ENCODE measurements around the gene RNF31. TPM values are rescaled to one million over a fixed set of nuclear protein-coding genes. Genes with fewer than 3 reads are reported as not detected.
A peak's percentile ranks its signal among the peaks of the same experiment; 100 is the strongest.

The RNF31 gene
- total RNA-seq, 1 donor from 2014 or later, result 60.7 TPM

DNA sequence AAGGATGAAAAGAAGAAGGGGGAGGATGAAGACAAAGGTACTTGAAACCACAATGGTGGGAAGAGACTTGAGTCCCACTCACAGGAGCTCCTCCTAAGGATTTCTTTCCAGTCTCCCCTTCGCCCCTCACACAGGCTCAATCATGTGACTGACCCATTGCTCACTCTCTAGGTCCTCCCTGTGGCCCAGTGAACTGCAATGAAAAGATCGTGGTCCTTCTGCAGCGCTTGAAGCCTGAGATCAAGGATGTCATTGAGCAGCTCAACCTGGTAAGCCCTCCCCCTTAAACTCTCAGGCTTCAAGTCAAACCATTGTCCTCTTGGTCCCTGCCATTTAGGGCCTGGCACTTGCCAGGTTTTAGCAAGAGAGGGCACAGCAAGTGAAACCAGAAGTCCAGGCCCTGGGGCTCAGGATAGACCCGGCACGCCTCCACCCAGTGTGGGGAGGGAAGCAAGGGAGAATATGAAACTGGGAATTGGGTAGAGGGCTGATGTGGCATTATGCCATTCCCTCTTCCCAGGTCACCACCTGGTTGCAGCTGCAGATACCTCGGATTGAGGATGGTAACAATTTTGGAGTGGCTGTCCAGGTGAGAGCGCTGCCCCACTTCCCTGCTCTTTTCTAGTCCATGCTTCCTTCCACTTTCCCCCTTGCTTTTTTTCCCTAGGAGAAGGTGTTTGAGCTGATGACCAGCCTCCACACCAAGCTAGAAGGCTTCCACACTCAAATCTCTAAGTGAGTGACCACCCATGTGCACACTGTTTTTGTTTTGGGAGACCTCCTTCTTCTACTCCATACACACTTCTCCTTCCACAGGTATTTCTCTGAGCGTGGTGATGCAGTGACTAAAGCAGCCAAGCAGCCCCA lies 9.5 kb upstream of the RNF31 start:
- no peak for DNase-seq (ENCODE audit: low spot score)

DNA sequence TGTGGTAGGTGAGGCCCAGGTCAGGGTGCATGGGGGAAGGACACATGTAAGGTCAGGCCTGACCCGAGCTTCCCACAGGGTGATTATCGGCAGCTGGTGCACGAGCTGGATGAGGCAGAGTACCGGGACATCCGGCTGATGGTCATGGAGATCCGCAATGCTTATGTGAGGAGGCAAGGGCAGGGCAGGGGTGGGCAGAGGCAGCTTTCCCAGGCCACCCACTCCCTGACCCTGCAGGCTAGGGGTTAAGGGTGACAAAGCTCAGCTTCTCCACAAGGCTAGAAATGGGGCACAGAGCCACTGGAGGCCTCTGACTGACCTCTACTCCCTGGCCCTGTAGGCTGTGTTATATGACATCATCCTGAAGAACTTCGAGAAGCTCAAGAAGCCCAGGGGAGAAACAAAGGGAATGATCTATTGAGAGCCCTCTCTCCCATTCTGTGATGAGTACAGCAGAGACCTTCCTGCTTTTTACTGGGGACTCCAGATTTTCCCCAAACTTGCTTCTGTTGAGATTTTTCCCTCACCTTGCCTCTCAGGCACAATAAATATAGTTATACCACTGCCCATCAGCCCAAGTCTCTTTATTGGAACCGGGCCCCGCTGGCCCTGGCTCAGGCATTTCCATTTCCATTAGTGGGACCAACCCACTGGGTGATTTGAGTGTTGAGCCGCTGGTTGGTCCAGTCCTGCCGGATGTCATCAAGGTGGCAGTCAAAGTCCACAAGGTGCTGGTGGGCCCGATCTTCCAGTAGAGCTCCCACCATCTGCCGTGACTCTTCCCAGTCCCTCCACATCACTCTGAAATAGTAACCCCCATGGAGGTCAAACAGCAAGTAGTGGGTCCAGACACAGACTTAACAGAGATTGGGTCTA lies 8.7 kb upstream of the RNF31 start:
- no peak for DNase-seq (ENCODE audit: low spot score)

DNA sequence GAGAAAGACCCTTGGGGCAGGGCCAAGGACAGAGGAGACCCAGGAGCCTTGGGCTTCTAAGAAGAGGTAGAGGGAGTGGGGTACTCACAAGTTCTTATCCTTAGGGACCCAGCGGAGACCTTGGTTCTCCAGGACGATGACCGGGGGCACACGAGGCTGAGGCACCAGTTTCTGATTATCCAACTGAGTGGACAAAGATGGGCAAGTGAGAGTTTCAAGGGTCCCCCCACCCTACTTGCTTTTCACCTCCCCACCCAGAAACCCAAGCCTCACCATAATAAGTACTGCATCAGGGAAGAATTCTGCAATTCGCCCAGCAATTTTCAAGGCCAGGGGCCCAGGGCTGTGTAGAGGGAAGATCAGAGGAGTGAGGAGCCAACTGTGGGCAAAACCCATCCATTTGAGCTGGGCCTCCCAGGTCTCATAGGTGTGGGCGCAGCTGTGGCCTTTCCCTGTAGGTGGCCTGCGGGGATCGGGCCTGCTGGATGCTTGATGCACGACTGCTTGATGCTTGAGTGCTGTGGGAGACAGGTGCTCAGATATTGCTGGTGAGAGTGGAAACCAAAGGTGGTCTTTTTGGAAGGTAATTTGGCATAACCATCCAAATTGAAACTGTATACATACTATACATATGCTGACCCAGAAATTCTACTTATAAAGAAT lies 7.9 kb upstream of the RNF31 start:
- no peak for DNase-seq (ENCODE audit: low spot score)

- DNase-seq (ENCODE audit: low spot score), result peak; percentile 100
These were observed 6.0 kb upstream of the RNF31 start, which contains the start of gene EMC9 for GRCh38 chr14:24141097-24141880. Gene EMC9 (minus strand): TSS chr14:24141591. CDS start chr14:24141304, 287 bp downstream.

DNA sequence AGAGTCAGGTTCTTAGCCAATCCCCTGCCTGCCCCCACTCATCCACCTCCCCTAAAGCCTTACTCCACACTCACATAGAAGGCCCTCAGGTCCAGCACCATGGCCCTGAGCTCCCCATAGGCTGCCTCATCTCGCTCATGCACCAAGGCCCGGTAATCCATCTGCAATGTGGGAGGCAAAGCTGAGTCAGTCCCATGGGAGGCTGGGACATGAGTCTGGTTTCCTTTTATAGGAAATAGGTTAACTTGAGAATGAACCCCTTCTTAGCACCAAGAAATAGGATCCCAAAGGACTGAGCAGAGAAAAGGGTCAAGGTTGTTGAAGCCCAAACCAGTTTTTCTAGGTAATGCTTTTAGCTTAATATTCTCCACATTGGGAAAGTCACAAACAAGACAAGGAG lies 3.8 kb upstream of the RNF31 start:
- DNase-seq (ENCODE audit: low spot score), result no peak

- no peak for DNase-seq (ENCODE audit: low spot score)
These were observed 2.8 kb upstream of the RNF31 start for GRCh38 chr14:24144451-24144850.

DNA sequence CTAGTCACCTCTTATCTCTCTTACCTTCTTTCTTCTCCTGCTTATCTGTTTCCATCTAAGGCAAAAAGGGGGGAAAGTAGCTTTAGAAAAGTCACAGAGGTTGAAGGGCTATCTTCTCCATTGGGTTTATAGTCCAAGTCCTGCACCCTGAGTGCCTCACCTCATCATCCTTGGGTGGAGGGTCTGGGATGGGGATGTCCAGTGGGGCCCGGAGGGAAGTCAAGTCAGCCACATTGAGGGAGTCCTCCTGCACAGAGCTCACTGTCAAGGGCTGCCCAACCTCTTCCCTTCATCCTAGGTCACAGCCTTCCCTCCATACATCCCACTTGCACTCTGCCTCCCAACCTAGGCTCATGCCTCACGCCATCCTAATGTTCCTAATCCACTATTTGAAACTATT lies 2.1 kb upstream of the RNF31 start:
- no peak for DNase-seq (ENCODE audit: low spot score)

DNA sequence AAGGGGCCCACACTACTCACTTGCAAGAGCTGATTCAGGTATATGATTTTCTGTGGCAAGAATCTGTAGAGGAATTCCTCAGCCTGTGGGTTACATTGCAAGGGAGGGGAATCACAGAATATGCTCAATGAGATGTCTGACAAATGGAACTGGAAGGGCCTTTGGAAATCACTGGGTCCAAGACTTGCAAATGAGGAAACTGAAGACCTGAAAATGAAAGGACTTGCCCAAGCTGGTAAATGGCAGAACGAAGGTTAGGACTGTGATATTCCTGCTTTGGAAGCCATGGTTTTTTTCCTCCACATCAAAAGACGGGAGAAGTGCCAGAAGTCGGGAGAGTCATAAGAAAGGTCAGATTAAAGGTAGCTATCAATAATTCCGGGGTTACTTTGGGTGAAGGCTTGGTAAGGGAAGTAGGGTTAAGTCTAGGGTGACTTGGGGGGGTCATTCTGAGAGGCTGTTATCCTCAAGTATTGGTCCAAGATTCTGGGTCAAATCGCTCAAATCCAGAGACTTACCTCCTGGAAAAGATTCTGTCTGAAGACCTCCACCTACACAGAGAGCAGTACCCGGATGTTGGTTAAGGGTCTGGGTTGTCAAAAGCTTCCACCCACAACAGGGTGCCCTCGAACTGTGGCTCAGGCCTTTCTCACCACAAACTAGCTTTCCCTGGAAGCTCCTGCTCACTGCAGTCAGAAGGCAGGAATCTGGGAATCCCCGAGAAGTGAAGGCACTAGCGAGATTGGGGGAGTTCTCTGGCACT lies 1.4 kb upstream of the RNF31 start:
- no peak for DNase-seq (ENCODE audit: low spot score)

DNA sequence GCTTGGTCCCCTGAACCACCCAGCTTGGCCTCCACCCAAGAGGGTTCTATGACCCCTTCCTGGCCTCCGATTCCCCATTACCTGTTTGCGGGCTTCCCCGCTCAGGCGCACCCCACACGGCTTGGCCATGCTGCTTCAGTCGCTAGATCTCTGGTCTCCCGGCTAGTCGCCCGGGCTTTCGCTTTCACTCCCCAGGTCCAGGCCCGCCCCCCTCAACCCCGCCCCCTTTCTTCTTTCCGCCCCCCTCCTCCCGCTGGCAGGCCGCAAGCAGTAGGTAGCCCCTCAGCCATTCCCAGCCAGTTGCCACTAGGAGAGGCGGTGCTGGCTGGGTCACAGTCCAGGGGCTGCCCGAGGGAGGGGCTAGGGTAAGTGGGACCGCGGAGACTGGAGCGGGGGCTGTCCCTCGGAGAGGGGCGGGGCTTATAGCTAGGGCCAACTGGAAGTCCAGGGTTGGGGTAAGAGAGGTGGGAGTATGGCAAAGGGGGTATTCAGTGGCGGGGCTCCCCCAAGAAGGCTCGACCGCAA lies 783 bp upstream of the RNF31 start, which contains the start of gene PSME2:
Gene PSME2, minus strand, starts transcription at position 158 of the 525 bp plus-strand sequence. Its CDS starts 29 bp downstream, at position 129.
- peak; percentile 93 for DNase-seq (ENCODE audit: low spot score)

GRCh38 chr14:24147761-24148428 lies 597 bp downstream of the RNF31 start:
- no peak for DNase-seq (ENCODE audit: low spot score)

- DNase-seq (ENCODE audit: low spot score), result no peak
These were observed 2.1 kb downstream of the RNF31 start for GRCh38 chr14:24149302-24149969.

DNA sequence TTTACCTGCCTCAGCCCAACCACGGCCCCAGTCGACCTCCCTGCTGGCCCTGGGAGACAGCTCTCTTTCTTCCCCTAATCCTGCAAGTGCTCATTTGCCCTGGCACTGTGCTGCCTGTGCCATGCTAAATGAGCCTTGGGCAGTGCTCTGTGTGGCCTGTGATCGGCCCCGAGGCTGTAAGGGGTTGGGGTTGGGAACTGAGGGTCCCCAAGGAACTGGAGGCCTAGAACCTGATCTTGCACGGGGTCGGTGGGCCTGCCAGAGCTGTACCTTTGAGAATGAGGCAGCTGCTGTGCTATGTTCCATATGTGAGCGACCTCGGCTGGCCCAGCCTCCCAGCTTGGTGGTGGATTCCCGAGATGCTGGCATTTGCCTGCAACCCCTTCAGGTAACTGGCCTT lies 2.8 kb downstream of the RNF31 start:
- DNase-seq (ENCODE audit: low spot score), result no peak

GRCh38 chr14:24150567-24150966 lies 3.3 kb downstream of the RNF31 start:
- no peak for DNase-seq (ENCODE audit: low spot score)

DNA sequence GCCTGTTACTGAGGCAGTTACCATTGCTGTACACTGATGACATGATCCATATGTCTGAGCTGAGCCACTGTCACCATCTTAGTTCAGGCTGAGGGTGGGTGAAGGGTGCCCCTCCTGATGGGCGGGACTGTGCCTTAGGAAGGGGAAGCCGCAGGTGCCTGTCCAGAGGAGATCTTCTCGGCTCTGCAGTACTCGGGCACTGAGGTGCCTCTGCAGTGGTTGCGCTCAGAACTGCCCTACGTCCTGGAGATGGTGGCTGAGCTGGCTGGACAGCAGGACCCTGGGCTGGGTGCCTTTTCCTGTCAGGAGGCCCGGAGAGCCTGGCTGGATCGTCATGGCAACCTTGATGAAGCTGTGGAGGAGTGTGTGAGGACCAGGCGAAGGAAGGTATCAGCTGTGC lies 3.7 kb downstream of the RNF31 start:
- no peak for DNase-seq (ENCODE audit: low spot score)

- DNase-seq (ENCODE audit: low spot score), result no peak
These were observed 4.2 kb downstream of the RNF31 start for GRCh38 chr14:24151404-24152080.

- no peak for DNase-seq (ENCODE audit: low spot score)
These were observed 7.8 kb downstream of the RNF31 start for GRCh38 chr14:24155100-24155499.

GRCh38 chr14:24156840-24157239 lies 9.5 kb downstream of the RNF31 start:
- DNase-seq (ENCODE audit: low spot score), result no peak

DNA sequence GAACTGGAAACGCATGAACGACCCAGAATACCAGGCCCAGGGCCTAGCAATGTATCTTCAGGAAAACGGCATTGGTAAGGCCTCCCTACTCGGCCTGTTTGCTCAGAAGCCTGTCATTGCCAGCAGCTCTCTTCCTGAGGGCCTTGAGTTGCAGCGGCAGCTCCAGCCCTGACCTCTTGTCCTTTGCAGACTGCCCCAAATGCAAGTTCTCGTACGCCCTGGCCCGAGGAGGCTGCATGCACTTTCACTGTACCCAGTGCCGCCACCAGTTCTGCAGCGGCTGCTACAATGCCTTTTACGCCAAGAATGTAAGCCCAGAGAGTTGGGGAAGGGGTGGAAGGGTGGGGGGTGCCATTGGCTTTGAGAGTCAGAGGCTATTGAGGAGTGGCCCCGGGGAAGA lies 10.0 kb downstream of the RNF31 start:
- no peak for DNase-seq (ENCODE audit: low spot score)

All from mucosa of gallbladder (tissue), 1 donor.